NCI-H345 (cell line): Measurements from ENCODE around the gene PTGES.

Source experiments
- DNase-seq: peaks from one replicate; lab custom pipeline; 2025; lab: John Stamatoyannopoulos, UW

PTGES gene

GRCh38 chr9:129717991-129718390, 34.9 kb downstream of the PTGES start:
- no peak for DNase-seq

GRCh38 chr9:129716091-129716490, 36.8 kb downstream of the PTGES start:
- DNase-seq, result no peak

GRCh38 chr9:129714511-129715061, 38.3 kb downstream of the PTGES start:
- no peak for DNase-seq

DNA sequence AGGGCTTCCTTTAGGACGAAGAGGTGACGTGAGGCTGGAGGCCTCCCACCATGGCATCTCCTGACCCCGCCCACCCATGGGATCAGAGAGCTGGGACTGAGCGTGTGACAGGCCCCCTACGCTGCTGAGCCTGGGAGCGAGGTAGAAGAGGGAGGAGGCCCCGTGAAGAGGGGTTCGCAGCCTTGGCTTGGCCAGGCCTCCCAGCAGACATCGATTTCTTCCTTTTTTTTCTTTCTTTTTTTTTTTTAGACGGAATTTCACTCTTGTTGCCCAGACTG, 39.5 kb downstream of the PTGES start:
- no peak for DNase-seq

DNA sequence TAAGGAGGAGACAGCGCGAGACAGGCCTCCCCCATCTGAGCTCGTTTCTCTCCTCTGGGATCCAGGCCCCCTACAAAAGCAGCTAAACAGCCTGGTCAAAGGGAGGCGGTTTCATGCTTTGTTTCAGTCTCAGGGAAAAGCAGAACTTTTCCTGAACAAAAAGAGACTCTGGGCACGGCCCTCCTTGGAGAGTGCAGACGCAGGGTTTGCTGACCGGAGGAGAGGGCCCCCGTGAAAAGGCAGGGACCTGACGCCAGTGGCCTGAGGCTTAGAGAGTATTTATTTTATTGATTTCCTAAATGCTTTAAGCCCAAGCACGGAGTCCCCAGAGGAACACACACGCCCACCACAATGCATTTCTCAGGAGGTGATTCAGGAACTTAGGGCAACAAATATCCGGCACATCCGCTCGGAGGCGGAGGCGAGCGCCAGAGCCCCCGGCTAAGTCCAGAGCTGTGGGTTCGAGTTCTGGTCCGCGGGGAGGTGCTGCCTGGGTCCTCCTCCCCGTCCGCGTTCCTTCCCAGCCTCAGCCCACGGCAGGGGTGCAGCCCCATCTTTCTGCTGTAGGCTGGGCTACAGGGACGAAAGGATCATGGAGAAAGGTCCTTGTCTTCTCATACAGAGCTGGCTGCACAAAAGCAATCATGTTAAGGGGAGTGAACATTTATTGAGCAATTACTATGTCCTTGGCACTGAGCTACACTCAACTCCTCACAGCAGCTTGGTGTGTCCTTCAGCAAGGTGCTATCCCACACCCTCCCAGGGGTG, 40.0 kb downstream of the PTGES start:
- no peak for DNase-seq

GRCh38 chr9:129710169-129710453, 42.7 kb downstream of the PTGES start:
- DNase-seq, result no peak

- no peak for DNase-seq
Observed at GRCh38 chr9:129709438-129710168, 43.2 kb downstream of the PTGES start.

GRCh38 chr9:129708793-129709192, 44.0 kb downstream of the PTGES start:
- DNase-seq, result no peak

GRCh38 chr9:129704807-129705206, 48.0 kb downstream of the PTGES start:
- no peak for DNase-seq

- DNase-seq, result no peak
Observed at GRCh38 chr9:129703667-129704355, 49.0 kb downstream of the PTGES start.

DNA sequence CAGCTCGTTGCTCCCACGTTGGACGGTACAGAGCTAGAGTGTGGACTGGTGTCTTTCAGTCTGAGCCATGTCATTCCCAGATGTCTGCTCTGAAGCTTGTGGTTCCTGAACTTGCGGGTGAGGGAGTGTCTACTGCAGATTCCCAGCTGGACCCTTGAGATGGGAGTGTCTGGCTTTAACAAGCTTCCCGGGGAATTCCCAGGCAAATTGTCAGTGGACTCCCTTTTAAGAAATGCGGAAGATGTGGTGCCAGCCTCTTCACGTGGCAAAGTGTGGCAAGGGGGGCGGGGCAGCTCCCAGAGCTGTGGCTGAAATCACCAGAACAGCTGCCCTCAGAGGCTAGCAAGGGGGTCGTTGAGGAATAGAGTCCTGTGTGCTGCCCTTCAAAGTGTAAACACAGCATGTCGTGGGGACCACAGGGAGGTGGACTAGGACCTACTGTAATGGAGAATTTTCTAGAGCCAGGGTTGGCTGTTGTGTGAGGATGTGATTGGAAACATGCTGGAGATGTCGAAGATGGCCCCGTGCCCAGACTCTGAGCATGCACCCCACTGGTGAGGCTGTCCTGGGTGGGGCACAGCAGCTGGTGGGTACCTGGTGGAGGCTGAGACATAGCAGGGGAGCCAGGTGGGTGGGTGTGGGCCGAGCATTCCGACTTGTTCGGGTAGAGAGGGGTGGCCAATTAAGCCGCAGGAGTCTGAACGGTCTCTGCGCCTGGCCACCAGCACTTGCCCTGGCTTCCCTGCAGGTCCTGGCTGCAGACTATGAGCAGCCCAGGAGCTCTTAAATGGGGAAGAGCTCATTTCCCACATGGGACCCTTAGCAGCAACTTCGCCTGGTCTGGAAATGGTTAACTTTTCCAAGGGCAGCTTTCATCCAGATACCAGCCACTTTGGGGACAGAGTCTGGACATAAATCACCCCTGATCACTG, 50.0 kb downstream of the PTGES start:
- no peak for DNase-seq

- DNase-seq, result no peak
Observed at GRCh38 chr9:129701549-129701948, 51.3 kb downstream of the PTGES start.

- DNase-seq, result no peak
Observed at GRCh38 chr9:129701054-129701453, 51.8 kb downstream of the PTGES start.

DNA sequence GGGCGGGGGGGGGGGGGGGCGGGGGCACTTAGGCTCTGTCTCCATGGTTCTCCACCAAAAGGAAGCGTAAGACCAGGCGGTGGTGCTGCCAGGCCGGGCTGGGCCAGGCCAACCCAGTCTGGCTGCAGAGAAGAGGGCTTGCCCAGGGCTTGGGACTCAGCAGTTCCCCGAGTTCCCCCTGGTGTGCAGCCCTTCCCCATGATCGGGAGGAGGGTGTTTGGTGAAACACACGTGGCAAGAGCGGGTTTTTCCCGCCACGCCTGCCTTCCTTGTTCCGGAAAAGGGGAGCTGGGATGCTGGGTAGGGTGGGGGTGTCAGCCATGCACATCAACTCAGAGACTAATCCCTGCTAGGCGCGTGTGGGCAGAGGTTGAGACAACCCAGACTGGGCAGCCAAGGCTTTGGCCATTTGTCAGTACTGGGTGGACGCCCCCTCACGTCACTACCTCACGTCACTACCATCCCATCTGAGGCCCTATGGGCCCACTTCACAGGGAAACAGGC, 54.5 kb downstream of the PTGES start:
- DNase-seq, result no peak

DNA sequence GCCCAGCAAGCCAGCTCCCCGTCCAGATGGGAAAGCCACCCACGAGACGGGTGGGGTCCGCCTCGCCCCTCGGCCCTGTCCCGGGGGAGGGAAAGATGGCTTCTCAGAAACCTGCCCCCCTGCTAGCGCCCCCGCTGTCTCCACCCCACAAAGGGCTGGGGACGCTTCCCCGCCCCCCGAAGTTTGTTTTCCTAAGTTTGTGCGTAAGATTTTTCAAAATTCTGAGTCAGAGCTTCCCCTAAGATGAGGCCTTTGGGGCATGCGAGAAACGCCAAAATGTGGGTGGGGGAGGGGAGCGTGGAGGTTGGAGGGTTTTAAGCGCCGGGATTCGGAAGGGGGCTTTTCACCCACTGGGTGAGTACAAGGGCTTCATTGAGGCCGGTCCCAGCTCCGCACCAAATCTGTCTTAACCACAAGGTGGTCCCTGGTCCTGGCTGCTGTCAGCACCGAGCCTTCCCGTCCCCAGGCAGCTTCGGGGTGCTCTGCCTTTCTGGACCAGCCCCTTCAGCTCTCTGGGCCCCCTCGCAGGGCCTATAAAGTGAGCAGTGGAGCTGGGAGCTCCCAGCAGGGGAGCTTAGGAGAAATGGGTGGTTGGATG, 55.1 kb downstream of the PTGES start:
- DNase-seq, result no peak

- no peak for DNase-seq
Observed at GRCh38 chr9:129696944-129697655, 55.7 kb downstream of the PTGES start.

- DNase-seq, result no peak
Observed at GRCh38 chr9:129695870-129696269, 57.0 kb downstream of the PTGES start.

- no peak for DNase-seq
Observed at GRCh38 chr9:129694243-129694646, 58.6 kb downstream of the PTGES start.

DNA sequence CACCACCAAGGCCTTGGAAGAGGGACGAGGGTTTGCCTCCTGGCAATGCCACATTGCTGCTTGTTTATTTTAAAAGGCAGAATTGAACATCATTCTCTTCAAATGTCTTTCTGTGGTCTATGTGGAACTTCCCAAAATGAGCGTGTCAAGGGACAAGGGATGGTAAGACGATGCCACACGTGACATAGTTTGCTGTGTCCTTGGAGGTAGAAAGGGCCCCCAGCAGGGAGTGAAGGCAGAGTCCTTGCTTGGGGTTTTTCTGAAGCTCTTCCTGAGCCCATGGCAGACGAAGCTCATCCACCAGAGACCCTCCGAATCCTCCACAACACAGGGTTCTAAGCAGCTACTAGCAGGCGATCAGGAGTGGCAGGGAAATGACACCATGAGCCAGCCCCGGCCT, 59.1 kb downstream of the PTGES start:
- DNase-seq, result no peak

DNA sequence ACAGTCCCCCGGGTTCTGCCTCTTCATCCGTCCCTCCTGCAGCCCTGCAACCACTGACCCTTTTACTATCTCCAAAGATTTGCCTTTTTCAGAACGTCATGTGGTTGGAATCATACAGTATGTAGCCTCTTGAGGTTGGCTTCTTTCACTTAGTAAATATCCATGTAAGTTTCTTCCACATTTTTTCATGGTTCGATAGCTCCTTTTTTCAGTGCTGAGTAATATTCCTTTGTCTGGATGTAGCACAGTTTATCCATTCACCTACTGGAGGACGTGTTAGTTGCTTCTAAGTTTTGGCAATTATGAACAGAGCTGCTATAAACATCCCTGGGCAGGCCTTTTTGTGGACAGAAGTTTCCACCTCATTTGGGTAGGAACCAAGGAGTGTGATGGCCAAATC, 60.3 kb downstream of the PTGES start:
- DNase-seq, result no peak
